Epithelial cell of proximal tubule (primary cell): ENCODE results near the gene CHST6. TPM values are rescaled to one million over a fixed set of nuclear protein-coding genes. Genes with fewer than 3 reads are reported as not detected.
"Not testable (repeated sequence)": the region's sequence is repeated elsewhere in the genome, so short reads cannot be mapped to it uniquely, and the experiment has no call there.

ENCODE experiments used
- DNase-seq: peaks from one replicate; pipeline ENCODE4 v3.0.0-alpha.2; 2011; ENCODE audit warnings: low read depth
- H3K4me3 ChIP-seq: 2 replicates; pipeline ENCODE4 v1.5.1; 2011; ENCODE audit warnings: low read depth, mild to moderate bottlenecking, low read length
- CTCF ChIP-seq: conservative IDR thresholded peaks from 2 replicates; pipeline ENCODE4 v1.5.1; 2012; ENCODE audit warnings: low read depth, mild to moderate bottlenecking, low read length
- total RNA-seq: library from RNA; depleted of rRNA; stranded (reverse); fragments of >200 nt; gene quantifications from 2 replicates; pipeline ENCODE4 v1.2.3, GENCODE V29; 2015

CHST6 gene
- total RNA-seq, 1 donor from 2014 or later = 2.2 TPM

- no peak for DNase-seq
- H3K4me3 ChIP-seq = no peak overlapping the region
- no peak for TF ChIP-seq CTCF
These were observed 33.7 kb downstream of the CHST6 start for GRCh38 chr16:75461575-75461974.

- no peak overlapping the region for H3K4me3 ChIP-seq
- no peak for DNase-seq
- no peak for TF ChIP-seq CTCF
These were observed 34.8 kb downstream of the CHST6 start for GRCh38 chr16:75460446-75460845.

GRCh38 chr16:75459691-75460090 lies 35.5 kb downstream of the CHST6 start:
- TF ChIP-seq CTCF = no peak
- no peak overlapping the region for H3K4me3 ChIP-seq
- no peak for DNase-seq

- DNase-seq = no peak
- no peak overlapping the region for H3K4me3 ChIP-seq
- no peak for TF ChIP-seq CTCF
These were observed 36.8 kb downstream of the CHST6 start for GRCh38 chr16:75458439-75458838.

GRCh38 chr16:75458029-75458428 lies 37.2 kb downstream of the CHST6 start:
- DNase-seq = no peak
- no peak overlapping the region for H3K4me3 ChIP-seq
- TF ChIP-seq CTCF = no peak

- TF ChIP-seq CTCF = no peak
- no peak overlapping the region for H3K4me3 ChIP-seq
- DNase-seq = no peak
These were observed 37.7 kb downstream of the CHST6 start for GRCh38 chr16:75457485-75458021.

GRCh38 chr16:75456971-75457370 lies 38.3 kb downstream of the CHST6 start:
- TF ChIP-seq CTCF = no peak
- DNase-seq = no peak
- no peak overlapping the region for H3K4me3 ChIP-seq

- H3K4me3 ChIP-seq, DNase-seq: not testable (repeated sequence)
These were observed 38.8 kb downstream of the CHST6 start for GRCh38 chr16:75456486-75456885.
